ENCODE results near the gene TMEM244.

Gene TMEM244

DNA sequence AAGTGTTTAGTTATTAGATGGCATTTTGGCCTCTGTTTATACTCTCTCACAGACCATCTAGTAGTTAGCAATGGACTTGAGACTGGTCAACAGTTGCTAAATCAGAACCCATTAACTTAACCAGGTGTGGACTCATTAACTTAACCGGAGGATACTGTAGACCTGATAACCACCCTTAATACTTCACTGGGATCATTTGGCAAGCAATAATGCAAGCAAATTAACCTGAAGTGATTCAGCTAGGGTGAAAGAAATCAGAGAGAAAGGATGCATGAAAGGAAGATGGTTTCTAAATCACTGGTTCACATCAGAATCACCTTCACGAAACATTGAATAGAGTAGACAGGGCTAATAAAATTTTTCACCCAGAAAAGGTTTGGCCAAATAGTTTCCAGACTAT is 73.3 kb downstream of the TMEM244 start:
- TF ChIP-seq, protein P1, sequence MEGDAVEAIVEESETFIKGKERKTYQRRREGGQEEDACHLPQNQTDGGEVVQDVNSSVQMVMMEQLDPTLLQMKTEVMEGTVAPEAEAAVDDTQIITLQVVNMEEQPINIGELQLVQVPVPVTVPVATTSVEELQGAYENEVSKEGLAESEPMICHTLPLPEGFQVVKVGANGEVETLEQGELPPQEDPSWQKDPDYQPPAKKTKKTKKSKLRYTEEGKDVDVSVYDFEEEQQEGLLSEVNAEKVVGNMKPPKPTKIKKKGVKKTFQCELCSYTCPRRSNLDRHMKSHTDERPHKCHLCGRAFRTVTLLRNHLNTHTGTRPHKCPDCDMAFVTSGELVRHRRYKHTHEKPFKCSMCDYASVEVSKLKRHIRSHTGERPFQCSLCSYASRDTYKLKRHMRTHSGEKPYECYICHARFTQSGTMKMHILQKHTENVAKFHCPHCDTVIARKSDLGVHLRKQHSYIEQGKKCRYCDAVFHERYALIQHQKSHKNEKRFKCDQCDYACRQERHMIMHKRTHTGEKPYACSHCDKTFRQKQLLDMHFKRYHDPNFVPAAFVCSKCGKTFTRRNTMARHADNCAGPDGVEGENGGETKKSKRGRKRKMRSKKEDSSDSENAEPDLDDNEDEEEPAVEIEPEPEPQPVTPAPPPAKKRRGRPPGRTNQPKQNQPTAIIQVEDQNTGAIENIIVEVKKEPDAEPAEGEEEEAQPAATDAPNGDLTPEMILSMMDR (IDR thresholded peaks at IDR 0.05) = no peak
- intact Hi-C loops (cut with DNase I; ENCODE audit: low total_unique reads) = no loop called here
- no peak for DNase-seq
- Histone ChIP-seq H3K9me3 (no peaks in the 10 kb centered on the region), H3K27me3 (no peaks in the 10 kb centered on the region), H3K27ac (no peak overlapping the region), H3K4me3 (no peak overlapping the region), H3K36me3 (no peaks in the 10 kb centered on the region), H3K4me1 (no peaks in the 10 kb centered on the region)

DNA sequence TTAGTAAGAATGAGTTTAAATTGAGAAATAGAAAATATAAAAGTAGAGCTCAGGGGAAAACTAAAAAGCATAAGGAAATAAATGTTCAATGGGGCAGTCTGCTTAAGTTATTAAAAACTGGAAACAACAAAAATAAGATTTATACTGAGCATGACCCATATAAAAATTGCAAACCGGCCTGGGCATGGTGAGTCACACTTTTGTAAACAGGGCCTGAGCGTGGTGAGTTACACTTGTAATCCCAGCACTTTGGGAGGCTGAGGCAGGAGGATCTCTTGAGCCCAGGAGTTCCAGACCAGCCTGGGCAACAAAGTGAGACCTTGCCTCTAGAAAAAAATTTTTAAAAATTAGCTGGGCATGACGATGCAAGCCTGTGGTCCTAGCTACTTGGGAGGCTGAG is 74.6 kb downstream of the TMEM244 start:
- intact Hi-C loops (cut with DNase I; ENCODE audit: low total_unique reads) = no loop called here
- TF ChIP-seq, protein P1 (IDR thresholded peaks at IDR 0.05) = no peak
- H3K36me3 ChIP-seq = no peaks in the 10 kb centered on the region
- H3K27me3 ChIP-seq = peaks cover 0 to 3% of the 10 kb centered on the region in 2 donors
- DNase-seq = no peak
- H3K4me1 ChIP-seq = no peaks in the 10 kb centered on the region
- H3K9me3 ChIP-seq = no peaks in the 10 kb centered on the region
- no peak overlapping the region for H3K4me3 ChIP-seq
- H3K27ac ChIP-seq = no peak overlapping the region

DNA sequence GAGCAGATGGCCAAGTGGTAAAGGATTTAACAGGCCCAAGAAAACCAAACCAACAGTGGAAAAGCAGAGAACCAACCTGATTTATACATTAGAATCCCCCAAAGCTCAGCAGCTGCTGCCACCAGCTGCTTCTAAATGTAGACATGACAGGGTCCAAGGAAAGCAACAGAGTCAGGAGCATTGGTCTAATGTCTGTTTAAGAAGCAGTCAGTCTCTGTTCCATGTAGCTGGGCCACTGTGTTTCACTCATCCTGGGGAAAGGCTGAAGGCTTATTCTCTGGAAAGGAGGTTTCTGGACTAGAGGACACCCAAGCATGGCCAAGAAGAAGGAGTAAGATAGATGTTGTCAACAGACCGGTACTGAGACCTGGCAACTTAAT is 75.4 kb downstream of the TMEM244 start:
- intact Hi-C loops (cut with DNase I; ENCODE audit: low total_unique reads) = no loop called here
- H3K36me3 ChIP-seq = no peaks in the 10 kb centered on the region
- no peak overlapping the region for H3K4me3 ChIP-seq
- DNase-seq = no peak
- no peak overlapping the region for H3K27ac ChIP-seq
- TF ChIP-seq, protein P1 (IDR thresholded peaks at IDR 0.05) = no peak
- H3K9me3 ChIP-seq = no peaks in the 10 kb centered on the region
- H3K27me3 ChIP-seq = peaks cover 0 to 3% of the 10 kb centered on the region in 2 donors
- H3K4me1 ChIP-seq = no peaks in the 10 kb centered on the region

DNA sequence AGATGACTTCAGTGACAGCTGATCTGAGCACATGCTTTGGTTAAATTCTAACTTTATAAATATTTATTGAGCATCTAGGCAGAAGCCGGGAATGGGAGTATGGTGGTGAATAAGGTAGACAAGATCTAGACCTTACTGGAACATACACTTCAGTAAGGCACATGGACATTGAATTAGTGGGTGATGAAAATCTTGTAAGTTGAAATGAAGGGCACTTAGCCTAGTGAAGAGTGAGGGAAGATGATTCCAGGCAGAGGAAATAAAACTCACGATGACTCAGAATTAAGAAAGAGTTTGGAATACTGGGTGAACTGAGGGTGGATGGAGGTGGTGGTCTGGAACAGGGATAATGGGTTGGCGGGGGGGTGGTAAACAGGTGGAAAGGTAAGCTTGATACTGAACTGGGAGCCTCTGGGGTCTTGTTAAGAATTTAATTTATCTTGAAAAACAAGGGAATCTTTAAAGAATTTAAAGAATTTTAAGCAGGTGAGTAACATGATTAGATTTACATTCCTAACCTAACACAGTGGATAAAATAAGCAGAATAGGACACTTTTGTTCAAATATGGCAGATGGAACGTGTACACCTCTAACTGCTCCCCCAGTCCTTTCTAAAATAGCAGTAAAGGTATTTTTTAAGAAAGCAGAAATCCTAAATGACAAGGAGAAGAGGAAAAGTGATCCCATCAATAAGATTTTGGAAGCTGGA is 75.9 kb downstream of the TMEM244 start:
- no peak for DNase-seq
- no peak overlapping the region for H3K27ac ChIP-seq
- TF ChIP-seq, protein P1 (IDR thresholded peaks at IDR 0.05) = no peak

More for the DNA sequence above, 75.9 kb downstream of the TMEM244 start:
- H3K4me1 ChIP-seq = no peaks in the 10 kb centered on the region
- peaks cover 0 to 3% of the 10 kb centered on the region in 2 donors for H3K27me3 ChIP-seq
- no peaks in the 10 kb centered on the region for H3K9me3 ChIP-seq
- H3K4me3 ChIP-seq = no peak overlapping the region
- intact Hi-C loops (cut with DNase I; ENCODE audit: low total_unique reads) = no loop called here
- H3K36me3 ChIP-seq = no peaks in the 10 kb centered on the region

All from tibial artery (tissue), 4 donors.